H1 (cell line): ENCODE measurements around the gene RGS3. TPM values are rescaled to one million over a fixed set of nuclear protein-coding genes. Genes with fewer than 3 reads are reported as not detected.
A peak's percentile ranks its signal among the peaks of the same experiment; 100 is the strongest.

Experiments
- CTCF ChIA-PET: fragments of 300-600 bp; sonication (Branson Sonifier 250); formaldehyde crosslinking; loops from one replicate; lab custom pipeline; 2021; ENCODE audit not compliant: partially characterized antibody; lab: Charles Lee
- POLR2A ChIA-PET: fragments of 300-600 bp; sonication (Branson Sonifier 250); formaldehyde crosslinking; loops from one replicate; lab custom pipeline; 2021; ENCODE audit warnings: inconsistent platforms; ENCODE audit not compliant: partially characterized antibody; lab: Charles Lee
- DNase-seq, 2 experiments: peaks; one replicate each; pipeline versions ENCODE4 v3.0.0 to v3.0.0-alpha.2; 2010 to 2022; ENCODE audit warnings: low spot score in 2 of 2, low read depth in 1 of 2, mixed read lengths in 1 of 2
- FAIRE-seq: peaks from 2 replicates; lab custom pipeline; 2011; peaks lifted over from hg19 to GRCh38; lab: Jason Lieb, UNC
- H2AFZ ChIP-seq: 2 replicates; pipeline ENCODE4 v1.8.1; 2012; ENCODE audit warnings: low read length, inconsistent platforms
- H2AK5ac ChIP-seq: 2 replicates; pipeline ENCODE4 v1.6.1; 2013; ENCODE audit warnings: low read depth, low read length
- H2BK120ac ChIP-seq: replicated peaks from 2 replicates; pipeline ENCODE3; 2013; ENCODE audit warnings: low read depth, low read length, inconsistent platforms
- H2BK12ac ChIP-seq: 2 replicates; pipeline ENCODE4 v1.6.1; 2013; ENCODE audit warnings: low read depth, low read length
- H2BK15ac ChIP-seq: 2 replicates; pipeline ENCODE4 v1.6.1; 2013; ENCODE audit warnings: low read length
- H2BK20ac ChIP-seq: 2 replicates; pipeline ENCODE4 v1.6.1; 2013; ENCODE audit warnings: low read length
- H2BK5ac ChIP-seq: 2 replicates; pipeline ENCODE4 v1.6.1; 2013; ENCODE audit warnings: low read depth, low read length
- H3K14ac ChIP-seq: 2 replicates; pipeline ENCODE4 v1.6.1; 2013; ENCODE audit warnings: inconsistent platforms; ENCODE audit not compliant: insufficient read length
- H3K18ac ChIP-seq: 2 replicates; pipeline ENCODE4 v1.6.1; 2013; ENCODE audit warnings: low read length; ENCODE audit errors: extremely low read depth
- H3K23ac ChIP-seq: 2 replicates; pipeline ENCODE4 v1.6.1; 2013; ENCODE audit warnings: inconsistent platforms; ENCODE audit not compliant: insufficient read length
- H3K23me2 ChIP-seq: 2 replicates; pipeline ENCODE4 v1.6.1; 2013; ENCODE audit warnings: low read depth, low read length
- H3K27ac ChIP-seq: 2 replicates; pipeline ENCODE4 v1.6.1; 2011; ENCODE audit warnings: low read depth, low read length, inconsistent platforms
- H3K27me3 ChIP-seq, 4 experiments: replicated peaks in 1 of 4; 1 replicate in 1 of 4; 2 replicates in 3 of 4; pipeline versions ENCODE4 v1.6.1 to v1.8.1; 2011 to 2013; ENCODE audit warnings: low read length in 3 of 4, mild to moderate bottlenecking in 3 of 4, inconsistent platforms in 2 of 4, mixed read lengths in 2 of 4, moderate library complexity in 1 of 4; ENCODE audit not compliant: control insufficient read depth in 3 of 4, insufficient read depth in 3 of 4; ENCODE audit errors: extremely low read depth in 1 of 4
- H3K36me3 ChIP-seq, 4 experiments: 2 replicates each; pipeline versions ENCODE4 v1.6.1 to v1.8.1; 2011 to 2013; ENCODE audit warnings: mild to moderate bottlenecking in 4 of 4, low read length in 3 of 4, moderate library complexity in 2 of 4, control low read depth in 1 of 4, inconsistent platforms in 1 of 4; ENCODE audit not compliant: insufficient read depth in 4 of 4, control insufficient read depth in 2 of 4
- H3K4ac ChIP-seq: replicated peaks from 2 replicates; pipeline ENCODE3; 2013; ENCODE audit warnings: low read length, low read depth, mixed read lengths, inconsistent platforms; ENCODE audit not compliant: insufficient read length
- H3K4me1 ChIP-seq, 4 experiments: replicated peaks in 1 of 4; 1 replicate in 1 of 4; 2 replicates in 3 of 4; pipeline versions ENCODE4 v1.6.1 to v1.8.1; 2011 to 2013; ENCODE audit warnings: low read length in 3 of 4, inconsistent platforms in 2 of 4, mixed read lengths in 1 of 4; ENCODE audit not compliant: insufficient read depth in 4 of 4, control insufficient read depth in 3 of 4
- H3K4me2 ChIP-seq, 2 experiments: 2 replicates each; pipeline versions ENCODE4 v1.6.1 to v1.8.1; 2011 to 2013; ENCODE audit warnings: low read depth in 2 of 2, low read length in 2 of 2, control low read depth in 1 of 2, inconsistent platforms in 1 of 2, mild to moderate bottlenecking in 1 of 2; ENCODE audit not compliant: insufficient read depth in 1 of 2
- H3K4me3 ChIP-seq, 4 experiments: fragments of 200-600, 300-600 bp in 1 of 4; sonication (generic), shearing (Covaris generic), sonication (Bioruptor Twin) in 1 of 4; 2 replicates each; pipeline versions ENCODE4 v1.5.1 to v1.8.1; 2011 to 2016; ENCODE audit warnings: low read length in 4 of 4, low read depth in 3 of 4, control low read depth in 2 of 4, inconsistent platforms in 2 of 4, mild to moderate bottlenecking in 2 of 4, mixed read lengths in 1 of 4, moderate library complexity in 1 of 4; ENCODE audit not compliant: insufficient read depth in 2 of 4; ENCODE audit errors: extremely low read depth in 1 of 4
- H3K56ac ChIP-seq: replicated peaks from 2 replicates; pipeline ENCODE3; 2013; ENCODE audit warnings: low read depth, mild to moderate bottlenecking, mixed read lengths, low read length, inconsistent platforms; ENCODE audit not compliant: insufficient read length
- H3K79me1 ChIP-seq: 2 replicates; pipeline ENCODE4 v1.6.1; 2013; ENCODE audit warnings: low read depth, low read length, control low read depth
- H3K79me2 ChIP-seq, 2 experiments: 2 replicates each; pipeline versions ENCODE4 v1.6.1 to v1.8.1; 2012 to 2013; ENCODE audit warnings: low read length in 2 of 2, mild to moderate bottlenecking in 2 of 2, inconsistent platforms in 1 of 2; ENCODE audit not compliant: insufficient read depth in 2 of 2, control insufficient read depth in 1 of 2
- H3K9ac ChIP-seq, 4 experiments: replicated peaks in 1 of 4; 1 replicate in 1 of 4; 2 replicates in 3 of 4; pipeline versions ENCODE4 v1.6.1 to v1.8.1; 2011 to 2013; ENCODE audit warnings: low read depth in 3 of 4, low read length in 3 of 4, control low read depth in 2 of 4, mild to moderate bottlenecking in 2 of 4, moderate library complexity in 2 of 4, inconsistent platforms in 1 of 4; ENCODE audit errors: extremely low read depth in 1 of 4
- H3K9me3 ChIP-seq, 2 experiments: 2 replicates each; pipeline versions ENCODE4 v1.6.1 to v1.8.1; 2012 to 2013; ENCODE audit warnings: mild to moderate bottlenecking in 2 of 2, moderate library complexity in 2 of 2, control low read depth in 1 of 2, inconsistent platforms in 1 of 2, low read depth in 1 of 2, low read length in 1 of 2, mixed read lengths in 1 of 2; ENCODE audit not compliant: insufficient read depth in 2 of 2
- H4K20me1 ChIP-seq, 2 experiments: replicated peaks in 1 of 2; 2 replicates each; pipeline versions ENCODE3 to v1.8.1; 2011 to 2013; ENCODE audit warnings: inconsistent platforms in 2 of 2, low read length in 2 of 2, mild to moderate bottlenecking in 1 of 2; ENCODE audit not compliant: insufficient read depth in 2 of 2, control insufficient read depth in 1 of 2
- H4K5ac ChIP-seq: 2 replicates; pipeline ENCODE4 v1.6.1; 2013; ENCODE audit warnings: low read length, low read depth, mixed read lengths, inconsistent platforms; ENCODE audit not compliant: insufficient read length
- H4K8ac ChIP-seq: 2 replicates; pipeline ENCODE4 v1.8.0; 2013; ENCODE audit warnings: mild to moderate bottlenecking, moderate library complexity, low read length, inconsistent platforms; ENCODE audit not compliant: insufficient read depth; ENCODE audit errors: extremely low read depth
- H4K91ac ChIP-seq: replicated peaks from 2 replicates; pipeline ENCODE3; 2013; ENCODE audit warnings: low read length, mixed read lengths, inconsistent platforms; ENCODE audit not compliant: insufficient read length
- ASH2L ChIP-seq: fragments of 200-600, 300-600 bp; sonication (generic); IDR thresholded peaks from one replicate; pipeline ENCODE4 v1.7.1; 2017; ENCODE audit warnings: low read length
- CEBPB ChIP-seq: IDR thresholded peaks from 2 replicates; pipeline ENCODE4 v1.6.1; 2012; ENCODE audit warnings: low read depth, low read length
- CTCF ChIP-seq, 3 experiments: IDR thresholded peaks; 1 replicate in 2 of 3; 2 replicates in 1 of 3; pipeline versions ENCODE4 v1.5.1 to v1.6.1; 2011; ENCODE audit warnings: low read length in 3 of 3, mild to moderate bottlenecking in 3 of 3, inconsistent platforms in 2 of 3, low read depth in 1 of 3, moderate library complexity in 1 of 3; ENCODE audit not compliant: insufficient read depth in 1 of 3; ENCODE audit errors: control extremely low read depth in 1 of 3
- MAX ChIP-seq: IDR thresholded peaks from 2 replicates; pipeline ENCODE4 v1.6.1; 2012; ENCODE audit warnings: inconsistent platforms
- TAF1 ChIP-seq: IDR thresholded peaks from 2 replicates; pipeline ENCODE4 v1.6.1; 2011; ENCODE audit warnings: mild to moderate bottlenecking, low read depth, low read length
- TEAD4 ChIP-seq: IDR thresholded peaks from 2 replicates; pipeline ENCODE4 v1.6.1; 2012; ENCODE audit warnings: low read depth, low read length, inconsistent platforms, mixed read lengths
- WGBS, 2 experiments: shearing (Covaris generic) in 1 of 2; methylation state at CpG; one replicate each; pipeline versions ENCODE4 v1.1.6 to v1.1.7; 2013 to 2015; ENCODE audit warnings: low lambda C conversion rate in 2 of 2, mixed read lengths in 2 of 2, inconsistent platforms in 1 of 2, low coverage in 1 of 2, missing lambda C conversion rate in 1 of 2; ENCODE audit not compliant: insufficient replicate concordance in 2 of 2, insufficient coverage in 1 of 2, insufficient read length in 1 of 2; ENCODE audit errors: extremely low coverage in 1 of 2, missing lambda C conversion rate in 1 of 2; 5-methylcytosine and 5-hydroxymethylcytosine counted together
- polyA plus RNA-seq, 7 experiments: library from polyadenylated mRNA; depleted of rRNA in 3 of 7; stranded (reverse) in 5 of 7; unstranded in 2 of 7; fragments of >200 nt in 5 of 7; fragments of 200-250 nt in 2 of 7; gene quantifications; 1 replicate in 5 of 7; 2 replicates in 1 of 7; 4 replicates in 1 of 7; pipeline versions ENCODE4 v1.2.1 to v1.2.3, GENCODE V29; 2011 to 2013; ENCODE audit warnings: missing spikeins in 2 of 7, mixed read lengths in 2 of 7
- total RNA-seq: library from RNA; stranded (reverse); fragmentation: NEBNext Ultra II Directional; extraction: Animal tissue kit (Norgen Biotek cat#: 25700); gene quantifications from 2 replicates; pipeline ENCODE4 v1.2.1, GENCODE V29; 2021

RGS3 gene
- total and polyA plus RNA-seq, 2 of the 8 experiments (the other 6 are each of a cell fraction or from before 2014, with no cell fraction given), result 12.6 to 18.2 TPM

- H2AK5ac ChIP-seq, result peak overlapping the region; percentile 5; the same call in 1 of the 2 replicates
- H3K27ac ChIP-seq, result no peak overlapping the region
- H3K27me3 ChIP-seq, result no peaks in the 10 kb centered on the region; a peak in 2 of 7 replicates
- H4K5ac ChIP-seq, result no peak overlapping the region
- no peaks in the 10 kb centered on the region for H3K36me3 ChIP-seq
- H2BK120ac ChIP-seq, result no peak overlapping the region
- peak overlapping the region in 1 of 2 experiments; percentile 32; a peak in 1 of 4 replicates for H3K4me2 ChIP-seq
- FAIRE-seq, result no peak
- H4K8ac ChIP-seq, result no peak overlapping the region; the same call in 1 of the 2 replicates
- H3K4me1 ChIP-seq, result peaks cover 9 to 29% (median 19%) of the 10 kb centered on the region in 4 experiments
- no peaks in the 10 kb centered on the region for H3K79me2 ChIP-seq
- no peak overlapping the region for H3K23ac ChIP-seq
- peak overlapping the region; percentile 58 for H3K4ac ChIP-seq
- H2BK12ac ChIP-seq, result peak overlapping the region; percentile 98
- H3K23me2 ChIP-seq, result no peaks in the 10 kb centered on the region
- no peaks in the 10 kb centered on the region for H4K20me1 ChIP-seq
- POLR2A ChIA-PET, result interaction anchor here (0.8 to 4.5 kb wide), 4 partner anchors 10 to 26 kb away, joined by 3 to 40 read pairs (median 8); no protein-coding TSS in a partner anchor
- H2BK5ac ChIP-seq, result peak overlapping the region; percentile 53; the same call in 1 of the 2 replicates
- peak overlapping the region; percentile 89; the same call in 1 of the 2 replicates for H2BK15ac ChIP-seq
- H3K56ac ChIP-seq, result no peak overlapping the region
- CTCF ChIA-PET, result interaction anchor here (0.6 to 14.3 kb wide), 8 partner anchors 12 to 129 kb away, joined by 3 to 130 read pairs (median 6); no protein-coding TSS in a partner anchor
- WGBS, 2 experiments, result 70% methylated on average over 14 of the region's 14 CpGs; no CpG with 5 or more reads in 1 of the 2 experiments
- peak overlapping the region; percentile 62; the same call in 1 of the 2 replicates for H3K18ac ChIP-seq
- no peak overlapping the region for H3K14ac ChIP-seq
- TF ChIP-seq TAF1, result no peak
- TF ChIP-seq ASH2L, result no peak
- no peak for TF ChIP-seq MAX
- TF ChIP-seq CTCF (IDR thresholded peaks at IDR 0.05; ENCODE audit: control extremely low read depth in 1 of 3, insufficient read depth in 1 of 3, low read depth in 1 of 3, low read length in 3 of 3), result no peak
- no peak for TF ChIP-seq CEBPB
- peak; percentile 87 for TF ChIP-seq TEAD4
- TF ChIP-seq, all 59 proteins: peak for 1
- H4K91ac ChIP-seq, result peak overlapping the region; percentile 93
- H3K79me1 ChIP-seq, result no peaks in the 10 kb centered on the region
- peak in 1 of 2 experiments; percentile 49 for DNase-seq
- no peak overlapping the region for H3K4me3 ChIP-seq
- no peaks in the 10 kb centered on the region for H3K9me3 ChIP-seq
- peak overlapping the region; percentile 99; the same call in 1 of the 2 replicates for H2BK20ac ChIP-seq
- no peak overlapping the region; a peak in 1 of 7 replicates for H3K9ac ChIP-seq
- no peak overlapping the region for H2AFZ ChIP-seq
These were observed 157.8 kb downstream of the RGS3 start for GRCh38 chr9:113621309-113621791.
